RWPE1 (cell line): ENCODE results near the gene DENND5B.
"Not testable (repeated sequence)": the region's sequence is repeated elsewhere in the genome, so short reads cannot be mapped to it uniquely, and the experiment has no call there.

Source experiments
- CTCF ChIA-PET: fragments of 350-600 bp; sonication (Branson Sonifier 250); formaldehyde crosslinking; extraction: SDS; loops from one replicate; lab custom pipeline; 2021; lab: Yijun Ruan, JAX
- POLR2A ChIA-PET: fragments of 400-600 bp; formaldehyde crosslinking; extraction: SDS; loops from one replicate; lab custom pipeline; 2020; ENCODE audit warnings: antibody characterized with exemption; ENCODE audit not compliant: low non-redundant PET; lab: Yijun Ruan, JAX
- DNase-seq: peaks from one replicate; pipeline ENCODE4 v3.0.0; 2012; ENCODE audit warnings: low spot score
- H3K27ac ChIP-seq: fragments of 450-650 bp; 2 replicates; pipeline ENCODE4 v1.5.1; 2017
- TF ChIP-seq, protein P1 (sequence below): fragments of 450-650 bp; conservative IDR thresholded peaks from 2 replicates; pipeline ENCODE4 v1.5.1; 2017; ENCODE audit warnings: low read depth, mild to moderate bottlenecking

DENND5B gene

DNA sequence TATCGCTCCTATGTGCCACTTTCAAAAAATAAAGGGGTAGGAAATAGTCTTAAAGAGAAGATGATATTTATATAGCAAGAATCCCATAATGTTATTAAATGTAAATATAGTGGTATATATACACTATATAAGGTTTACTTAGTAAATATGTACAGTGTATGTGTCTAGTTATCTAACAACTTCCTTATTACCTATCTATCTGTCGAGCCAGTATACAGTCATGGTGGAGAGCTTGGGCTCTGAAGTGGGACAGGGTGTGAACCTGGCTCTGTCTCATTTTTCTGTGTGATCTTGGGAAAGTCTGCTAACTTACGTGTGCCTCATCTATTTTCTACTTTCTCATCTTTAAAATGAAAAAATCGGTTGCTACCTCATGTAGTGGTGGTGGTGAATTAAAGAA, 202.2 kb downstream of the DENND5B start:
- CTCF ChIA-PET, result no interaction called here
- H3K27ac ChIP-seq, result no peak overlapping the region
- TF ChIP-seq, protein P1, sequence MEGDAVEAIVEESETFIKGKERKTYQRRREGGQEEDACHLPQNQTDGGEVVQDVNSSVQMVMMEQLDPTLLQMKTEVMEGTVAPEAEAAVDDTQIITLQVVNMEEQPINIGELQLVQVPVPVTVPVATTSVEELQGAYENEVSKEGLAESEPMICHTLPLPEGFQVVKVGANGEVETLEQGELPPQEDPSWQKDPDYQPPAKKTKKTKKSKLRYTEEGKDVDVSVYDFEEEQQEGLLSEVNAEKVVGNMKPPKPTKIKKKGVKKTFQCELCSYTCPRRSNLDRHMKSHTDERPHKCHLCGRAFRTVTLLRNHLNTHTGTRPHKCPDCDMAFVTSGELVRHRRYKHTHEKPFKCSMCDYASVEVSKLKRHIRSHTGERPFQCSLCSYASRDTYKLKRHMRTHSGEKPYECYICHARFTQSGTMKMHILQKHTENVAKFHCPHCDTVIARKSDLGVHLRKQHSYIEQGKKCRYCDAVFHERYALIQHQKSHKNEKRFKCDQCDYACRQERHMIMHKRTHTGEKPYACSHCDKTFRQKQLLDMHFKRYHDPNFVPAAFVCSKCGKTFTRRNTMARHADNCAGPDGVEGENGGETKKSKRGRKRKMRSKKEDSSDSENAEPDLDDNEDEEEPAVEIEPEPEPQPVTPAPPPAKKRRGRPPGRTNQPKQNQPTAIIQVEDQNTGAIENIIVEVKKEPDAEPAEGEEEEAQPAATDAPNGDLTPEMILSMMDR, result no peak
- POLR2A ChIA-PET, result no interaction called here
- DNase-seq, result no peak

DNA sequence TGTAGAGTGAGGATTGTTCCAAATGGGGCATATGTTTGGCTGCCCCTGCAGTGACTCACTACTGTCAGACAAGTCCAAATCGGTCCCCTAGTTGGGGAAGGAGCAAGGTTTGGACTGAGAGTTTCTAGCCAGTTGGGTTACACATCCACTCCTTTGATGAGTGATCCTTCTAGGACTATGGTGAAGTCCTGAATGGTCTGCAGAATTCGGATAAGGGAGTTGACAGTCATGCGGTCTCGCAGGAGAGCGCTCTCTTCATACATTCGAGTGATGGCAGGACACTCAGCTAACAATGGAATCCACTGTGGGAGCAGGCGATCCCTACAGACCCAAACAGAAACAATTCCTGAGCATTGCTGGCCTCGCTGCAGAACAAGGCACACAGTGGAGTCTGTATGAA, 203.5 kb downstream of the DENND5B start:
- H3K27ac ChIP-seq, result no peak overlapping the region
- POLR2A ChIA-PET, result no interaction called here
- no peak for DNase-seq
- CTCF ChIA-PET, result interaction anchor here (0.7 kb wide), 1 partner anchor 187 kb away, joined by 3 read pairs; no protein-coding TSS in a partner anchor
- TF ChIP-seq, protein P1, result no peak

DNA sequence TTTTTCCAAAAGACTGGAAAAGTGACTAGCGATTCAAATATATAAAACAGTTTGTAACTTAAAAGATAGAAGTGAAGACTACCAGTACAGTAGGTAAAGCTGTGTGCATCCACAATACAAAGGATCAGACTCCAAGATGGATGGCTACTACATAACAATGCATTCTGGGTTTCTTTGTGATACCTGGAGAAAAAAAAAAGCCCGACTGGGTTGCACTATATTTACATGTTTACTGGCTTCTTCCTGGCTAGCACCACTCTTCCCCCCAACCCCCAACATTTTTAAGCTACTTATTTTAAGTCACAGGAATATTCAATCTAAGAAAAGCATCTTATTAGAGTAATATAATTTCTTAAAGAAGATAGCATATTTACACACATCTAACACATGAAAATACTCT, 203.9 kb downstream of the DENND5B start:
- DNase-seq, result no peak
- TF ChIP-seq, protein P1, result no peak
- ChIA-PET POLR2A (no interaction called here), CTCF (interaction anchor here (1.2 kb wide), 1 partner anchor 16 kb away, joined by 3 read pairs; no protein-coding TSS in a partner anchor)
- no peak overlapping the region for H3K27ac ChIP-seq

DNA sequence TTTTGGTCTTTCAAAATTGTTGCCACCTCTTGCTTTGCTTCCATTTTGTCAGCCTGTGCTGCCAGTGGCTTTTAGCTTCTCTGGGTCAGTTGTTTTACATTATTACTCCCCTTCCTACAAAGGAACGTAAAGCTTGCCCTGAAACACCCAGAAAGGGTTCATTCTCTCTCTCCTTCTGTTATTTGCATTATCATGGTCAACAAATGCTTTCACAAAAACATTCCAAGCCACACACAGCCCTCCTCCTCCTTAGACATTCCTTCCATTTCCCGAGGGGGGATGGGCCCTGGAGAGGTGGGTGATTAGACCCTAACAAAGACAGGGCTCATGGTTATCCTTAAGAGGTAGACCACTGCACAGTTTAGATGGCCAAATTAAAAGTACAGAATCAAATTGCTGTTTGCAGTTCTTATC, 204.6 kb downstream of the DENND5B start:
- H3K27ac ChIP-seq, result no peak overlapping the region
- DNase-seq, result no peak
- TF ChIP-seq, protein P1, result no peak
- ChIA-PET POLR2A (no interaction called here), CTCF (interaction anchor here (1.2 kb wide), 1 partner anchor 16 kb away, joined by 3 read pairs; no protein-coding TSS in a partner anchor)

DNA sequence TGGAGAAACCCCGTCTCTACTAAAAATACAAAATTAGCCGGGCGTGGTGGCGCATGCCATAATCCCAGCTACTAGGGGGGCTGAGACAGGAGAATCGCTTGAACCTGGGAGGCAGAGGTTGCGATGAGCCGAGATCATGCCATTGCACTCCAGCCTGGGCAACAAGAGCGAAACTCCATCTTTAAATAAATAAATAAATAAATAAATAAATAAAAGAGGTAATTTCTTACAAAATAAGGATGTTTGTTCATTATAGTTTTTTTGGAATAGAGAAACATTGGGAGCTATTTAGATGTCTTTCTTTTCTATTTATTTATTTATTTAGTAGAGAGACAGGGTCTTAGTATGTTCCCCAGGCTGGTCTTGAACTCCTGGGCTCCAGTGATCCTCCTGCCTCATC, 213.7 kb downstream of the DENND5B start:
- H3K27ac ChIP-seq, POLR2A ChIA-PET, CTCF ChIA-PET, DNase-seq: not testable (repeated sequence)

DNA sequence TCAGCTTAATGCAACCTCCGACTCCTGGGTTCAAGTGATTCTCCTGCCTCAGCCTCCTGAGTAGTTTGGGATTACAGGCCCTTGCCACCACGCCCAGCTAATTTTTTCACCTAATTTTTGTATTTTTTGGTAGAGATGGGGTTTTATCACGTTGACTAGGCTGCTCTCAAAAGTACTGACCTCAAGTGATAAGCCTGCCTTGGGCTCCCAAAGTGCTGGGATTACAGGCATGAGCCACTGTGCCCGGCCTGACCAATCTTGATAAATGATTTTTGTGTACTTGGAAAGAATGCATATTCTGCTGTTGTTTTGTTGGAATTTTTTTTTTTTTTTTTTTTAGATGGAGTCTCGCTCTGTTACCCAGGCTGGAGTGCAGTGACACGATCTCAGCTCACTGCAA, 215.5 kb downstream of the DENND5B start:
- POLR2A ChIA-PET, DNase-seq, H3K27ac ChIP-seq: not testable (repeated sequence)
- CTCF ChIA-PET, result interaction anchor here (0.6 kb wide), 1 partner anchor 1358 kb away, joined by 3 read pairs; no protein-coding TSS in a partner anchor

DNA sequence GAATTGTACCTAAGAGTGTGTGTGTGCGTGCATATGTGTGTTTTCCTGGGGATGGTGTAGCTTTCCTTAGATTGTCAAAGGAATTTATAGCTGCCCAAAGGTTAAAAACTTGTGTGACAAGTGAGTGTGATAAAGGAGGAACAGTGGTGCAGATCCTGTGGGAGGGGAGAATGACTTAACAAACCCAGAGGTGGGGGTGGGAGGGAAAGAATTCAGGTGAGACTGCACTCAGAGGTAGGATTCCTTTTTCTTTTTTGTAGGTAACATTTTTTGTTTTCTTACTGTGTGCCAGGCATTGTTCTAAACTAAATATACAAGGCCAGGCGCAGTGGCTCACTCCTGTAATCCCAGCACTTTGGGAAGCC, 219.7 kb downstream of the DENND5B start:
- POLR2A ChIA-PET, result no interaction called here
- CTCF ChIA-PET, result interaction anchor here (0.5 kb wide), 1 partner anchor 61 kb away, joined by 3 read pairs; no protein-coding TSS in a partner anchor
- H3K27ac ChIP-seq, result no peak overlapping the region
- TF ChIP-seq, protein P1, result no peak
- DNase-seq, result no peak
